ENCODE data around the gene SGSH. TPM values are rescaled to one million over a fixed set of nuclear protein-coding genes. Genes with fewer than 3 reads are reported as not detected.

SGSH gene
- total RNA-seq, 4 donors from 2014 or later = 15.7 to 34.7 (median 24.7) TPM

- TF ChIP-seq CTCF (IDR thresholded peaks at IDR 0.05; ENCODE audit: low read depth) = no peak
Observed at GRCh38 chr17:80223142-80223815, 3.1 kb upstream of the SGSH start.

GRCh38 chr17:80222376-80223141 is 2.4 kb upstream of the SGSH start:
- TF ChIP-seq CTCF (IDR thresholded peaks at IDR 0.05; ENCODE audit: low read depth) = no peak

GRCh38 chr17:80221351-80222105 is 1.4 kb upstream of the SGSH start:
- TF ChIP-seq CTCF (IDR thresholded peaks at IDR 0.05; ENCODE audit: low read depth) = no peak

- TF ChIP-seq CTCF (IDR thresholded peaks at IDR 0.05; ENCODE audit: low read depth) = no peak
Observed at GRCh38 chr17:80220736-80221215, 643 bp upstream of the SGSH start.

- TF ChIP-seq CTCF (IDR thresholded peaks at IDR 0.05; ENCODE audit: low read depth) = no peak
Observed at GRCh38 chr17:80219763-80220053, 425 bp downstream of the SGSH start.

GRCh38 chr17:80219013-80219762 is 945 bp downstream of the SGSH start:
- no peak for TF ChIP-seq CTCF (IDR thresholded peaks at IDR 0.05; ENCODE audit: low read depth)

Measured in subcutaneous adipose tissue (tissue), 4 donors.